D721Med (cell line): ENCODE data around the gene RAB40C.

ENCODE experiments used
- DNase-seq: peaks from one replicate; pipeline ENCODE4 v3.0.0; 2011; ENCODE audit warnings: low spot score; ENCODE audit not compliant: insufficient read length
- FAIRE-seq: peaks from 2 replicates; lab custom pipeline; 2011; peaks lifted over from hg19 to GRCh38; lab: Jason Lieb, UNC
- CTCF ChIP-seq: IDR thresholded peaks from 2 replicates; pipeline ENCODE4 v1.5.1; 2012; ENCODE audit warnings: mild to moderate bottlenecking, control low read depth; ENCODE audit not compliant: insufficient read depth; ENCODE audit errors: missing control alignments

Gene RAB40C

GRCh38 chr16:631808-632358 is 42.0 kb downstream of the RAB40C start:
- FAIRE-seq: no peak
- no peak for TF ChIP-seq CTCF
- DNase-seq: no peak

GRCh38 chr16:632486-633335 is 42.8 kb downstream of the RAB40C start:
- no peak for DNase-seq
- TF ChIP-seq CTCF: no peak
- no peak for FAIRE-seq

GRCh38 chr16:633336-634050 is 43.6 kb downstream of the RAB40C start:
- FAIRE-seq (no peak), DNase-seq (no peak)
- TF ChIP-seq CTCF: no peak

- DNase-seq (no peak), FAIRE-seq (no peak)
- TF ChIP-seq CTCF: no peak
These were observed 44.3 kb downstream of the RAB40C start for GRCh38 chr16:634051-634670.

- FAIRE-seq (no peak), DNase-seq (no peak)
- TF ChIP-seq CTCF: no peak
These were observed 45.1 kb downstream of the RAB40C start for GRCh38 chr16:634996-635395.

- FAIRE-seq: no peak
- no peak for TF ChIP-seq CTCF
- no peak for DNase-seq
These were observed 45.8 kb downstream of the RAB40C start for GRCh38 chr16:635573-636205.
